Urothelium cell line (cell line): ENCODE data around the gene NDST3.

Experiments used
- DNase-seq: peaks from one replicate; pipeline ENCODE4 v3.0.0; 2011; ENCODE audit warnings: low spot score, mixed read lengths
- FAIRE-seq: peaks from 2 replicates; lab custom pipeline; 2011; peaks lifted over from hg19 to GRCh38; lab: Jason Lieb, UNC

The NDST3 gene

GRCh38 chr4:118076958-118077766, 42.9 kb downstream of the NDST3 start:
- DNase-seq (peak; percentile 4), FAIRE-seq (no peak)

- FAIRE-seq (no peak), DNase-seq (no peak)
Observed at GRCh38 chr4:118077767-118078105, 43.5 kb downstream of the NDST3 start.

DNA sequence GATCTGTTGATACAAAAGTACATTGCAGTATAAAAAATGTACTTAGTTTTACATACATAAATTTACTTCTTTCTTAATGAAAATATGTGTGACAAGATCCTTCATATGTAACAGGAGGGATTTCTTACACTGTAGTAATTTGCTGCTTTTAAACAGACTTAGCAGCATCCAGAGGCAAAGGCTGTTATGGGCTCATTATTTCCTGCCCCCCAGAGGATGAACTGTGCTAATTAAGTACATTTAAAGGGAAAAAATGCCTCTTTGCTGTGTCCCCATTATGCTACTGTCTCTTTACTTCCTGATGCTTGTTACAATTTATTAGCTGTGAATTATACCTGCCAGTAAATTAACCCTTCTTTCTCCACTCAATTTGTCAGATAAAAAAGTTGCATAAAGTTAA, 47.1 kb downstream of the NDST3 start:
- DNase-seq (no peak), FAIRE-seq (no peak)

DNA sequence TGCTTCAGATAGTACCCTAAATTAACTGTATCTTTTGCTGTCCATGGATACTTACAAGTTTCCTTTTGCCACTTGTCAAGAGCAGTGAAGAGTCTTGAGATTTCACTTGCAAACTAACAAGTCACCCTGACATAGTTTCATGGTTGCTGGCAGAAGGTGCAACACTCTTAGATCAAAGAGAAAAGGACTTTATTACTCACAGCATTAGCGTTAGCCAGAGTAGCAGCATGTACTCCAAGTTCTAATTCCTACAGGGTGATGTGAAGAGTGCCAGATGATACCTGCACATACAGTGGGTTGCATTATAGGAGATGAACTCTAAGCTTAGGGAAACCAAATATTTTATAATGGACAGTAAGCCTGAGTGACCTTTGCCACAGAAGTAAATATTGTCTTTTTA, 47.9 kb downstream of the NDST3 start:
- FAIRE-seq: no peak
- no peak for DNase-seq

DNA sequence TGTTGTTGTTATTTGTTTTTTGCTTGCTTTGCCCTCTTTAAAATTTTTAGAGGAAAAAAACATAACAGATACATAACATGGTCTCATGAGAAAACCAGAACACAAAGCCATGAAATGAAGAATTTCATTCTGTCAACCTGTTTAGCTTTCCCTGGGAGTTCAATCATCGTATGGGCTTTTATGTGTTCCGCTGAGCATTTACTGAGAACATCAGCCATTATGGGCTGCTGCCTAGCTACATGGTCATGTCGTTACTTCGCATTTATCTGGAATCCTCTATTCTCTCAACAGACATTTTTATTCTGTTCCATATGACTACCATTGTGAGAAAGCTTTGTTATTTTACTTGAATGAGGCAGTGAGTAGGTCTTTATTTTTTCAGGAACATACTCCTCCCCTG, 51.4 kb downstream of the NDST3 start:
- no peak for FAIRE-seq
- DNase-seq: no peak

GRCh38 chr4:118086344-118086743, 52.1 kb downstream of the NDST3 start:
- DNase-seq (peak; percentile 40), FAIRE-seq (no peak)

GRCh38 chr4:118087366-118087765, 53.1 kb downstream of the NDST3 start:
- no peak for DNase-seq
- FAIRE-seq: no peak

- DNase-seq (no peak), FAIRE-seq (no peak)
Observed at GRCh38 chr4:118099106-118099505, 64.8 kb downstream of the NDST3 start.

GRCh38 chr4:118102195-118102594, 67.9 kb downstream of the NDST3 start:
- no peak for FAIRE-seq

DNA sequence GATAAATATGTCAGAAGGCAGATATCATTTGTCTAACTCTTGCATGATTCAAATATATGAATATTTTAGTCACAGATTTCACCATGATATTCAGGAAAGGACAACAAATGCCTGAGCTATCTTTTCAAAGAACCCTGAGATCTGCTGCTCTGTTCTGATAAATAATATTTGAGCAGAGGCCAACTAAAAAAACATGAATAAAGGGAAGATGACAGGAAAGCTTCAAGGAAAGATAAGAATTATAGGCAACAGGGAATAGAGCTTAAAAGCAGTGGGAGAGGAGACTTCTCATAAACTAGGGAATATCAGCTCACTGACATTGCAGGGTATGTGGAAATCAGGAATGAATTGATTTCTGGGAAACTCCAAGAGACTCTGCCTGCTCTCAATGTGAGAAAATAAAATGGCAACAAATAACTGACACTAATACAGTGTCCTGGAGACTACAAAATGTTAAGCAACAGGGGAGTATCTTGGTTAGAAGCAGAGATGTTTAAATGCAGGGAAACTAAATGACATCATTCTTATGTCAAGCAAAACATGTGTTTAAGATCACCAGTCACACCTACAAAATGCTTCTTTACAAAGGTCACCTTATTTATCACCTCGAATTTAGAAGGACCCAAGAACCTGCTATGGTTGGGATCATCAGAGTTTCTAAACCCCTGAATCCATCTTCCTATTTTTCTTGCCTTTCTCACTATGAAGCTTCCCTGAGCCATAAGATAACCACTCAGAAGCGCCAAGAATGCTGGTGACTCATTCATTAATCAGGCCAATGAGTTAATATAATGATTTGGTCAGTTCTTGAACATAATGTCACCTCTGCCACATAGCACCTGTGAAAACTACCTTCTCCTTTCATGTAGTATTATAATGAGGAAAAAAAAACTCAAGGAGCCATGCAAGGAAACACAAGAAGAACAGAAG, 78.1 kb downstream of the NDST3 start:
- no peak for DNase-seq
- no peak for FAIRE-seq

More at GRCh38 chr4:118102195-118102594, 67.9 kb downstream of the NDST3 start:
- no peak for DNase-seq

- FAIRE-seq (no peak), DNase-seq (no peak)
Observed at GRCh38 chr4:118113220-118113619, 78.9 kb downstream of the NDST3 start.

GRCh38 chr4:118114720-118115119, 80.4 kb downstream of the NDST3 start:
- DNase-seq (no peak), FAIRE-seq (no peak)

GRCh38 chr4:118120120-118120760, 86.0 kb downstream of the NDST3 start:
- DNase-seq: no peak
- FAIRE-seq: no peak

- no peak for DNase-seq
- FAIRE-seq: no peak
Observed at GRCh38 chr4:118124997-118125396, 90.7 kb downstream of the NDST3 start.

GRCh38 chr4:118139241-118139640, 105.0 kb downstream of the NDST3 start:
- FAIRE-seq (no peak), DNase-seq (no peak)

DNA sequence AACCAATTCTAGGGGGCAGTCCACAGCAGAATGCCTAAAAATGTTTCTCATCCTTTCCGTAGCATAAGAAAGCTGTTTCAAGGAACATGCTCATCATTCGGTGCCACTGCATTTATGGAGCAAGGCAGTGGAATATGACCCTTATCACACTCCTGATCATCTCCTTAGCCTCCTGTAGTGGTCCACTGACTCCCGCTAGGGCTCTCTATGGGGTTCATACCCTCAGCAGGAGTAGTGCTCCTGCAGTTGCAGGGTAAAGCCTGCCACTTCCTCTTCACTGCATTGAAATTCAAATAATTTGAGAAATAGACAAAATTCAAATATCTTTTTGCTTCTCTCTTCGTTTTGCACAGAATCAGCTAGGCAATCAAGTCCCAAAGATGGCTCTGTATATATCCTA, 107.0 kb downstream of the NDST3 start:
- DNase-seq: no peak
- no peak for FAIRE-seq

- FAIRE-seq (no peak), DNase-seq (no peak)
Observed at GRCh38 chr4:118154649-118155048, 120.4 kb downstream of the NDST3 start.

DNA sequence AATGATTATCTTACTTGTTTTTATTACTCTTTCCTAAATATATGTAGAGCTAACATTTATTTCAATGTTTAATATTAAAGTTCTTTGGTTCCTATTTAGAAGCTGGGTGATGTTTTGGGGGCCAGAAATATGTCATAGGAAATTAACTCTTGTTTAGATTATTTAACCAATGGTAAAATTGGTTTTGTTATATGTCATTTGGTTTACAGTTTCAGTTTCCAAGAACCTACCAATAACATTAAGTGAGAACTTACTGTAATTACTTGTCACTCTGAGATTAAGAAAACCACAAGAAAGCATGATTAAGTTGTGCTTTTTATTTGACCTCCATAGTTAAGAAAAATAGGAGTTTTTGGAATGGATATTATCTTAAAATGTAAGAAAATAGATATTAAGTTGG, 121.2 kb downstream of the NDST3 start:
- DNase-seq (no peak), FAIRE-seq (no peak)

DNA sequence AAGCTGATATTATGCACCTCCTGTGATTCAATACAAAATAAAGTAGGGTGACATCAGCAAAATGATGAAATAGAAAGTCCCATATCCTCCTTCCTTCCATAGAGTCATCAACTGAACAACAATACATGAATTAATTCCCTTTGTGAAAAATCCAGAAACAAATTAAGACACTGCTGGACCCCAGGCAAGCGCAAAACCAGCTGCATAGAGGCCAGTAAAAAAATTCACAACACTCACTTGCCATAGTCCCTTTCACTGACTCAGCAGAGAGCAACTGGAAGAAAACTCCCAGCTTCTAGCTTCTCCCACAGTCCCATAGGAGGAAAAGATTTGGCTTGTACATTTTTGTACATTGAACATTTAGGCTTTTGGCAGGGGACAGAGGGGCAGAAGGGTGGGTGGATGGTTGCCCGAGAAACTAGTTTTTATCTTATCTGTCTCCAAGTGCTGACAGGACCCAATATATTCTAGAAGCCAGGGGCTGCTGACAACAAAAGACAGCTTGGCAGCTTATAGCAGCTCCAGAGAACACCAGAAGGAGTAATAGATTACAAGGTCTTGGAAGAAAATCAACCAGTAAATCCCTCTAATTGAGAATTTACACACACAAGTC, 124.6 kb downstream of the NDST3 start:
- FAIRE-seq (no peak), DNase-seq (no peak)

GRCh38 chr4:118167306-118167705, 133.0 kb downstream of the NDST3 start:
- no peak for DNase-seq
- FAIRE-seq: no peak

DNA sequence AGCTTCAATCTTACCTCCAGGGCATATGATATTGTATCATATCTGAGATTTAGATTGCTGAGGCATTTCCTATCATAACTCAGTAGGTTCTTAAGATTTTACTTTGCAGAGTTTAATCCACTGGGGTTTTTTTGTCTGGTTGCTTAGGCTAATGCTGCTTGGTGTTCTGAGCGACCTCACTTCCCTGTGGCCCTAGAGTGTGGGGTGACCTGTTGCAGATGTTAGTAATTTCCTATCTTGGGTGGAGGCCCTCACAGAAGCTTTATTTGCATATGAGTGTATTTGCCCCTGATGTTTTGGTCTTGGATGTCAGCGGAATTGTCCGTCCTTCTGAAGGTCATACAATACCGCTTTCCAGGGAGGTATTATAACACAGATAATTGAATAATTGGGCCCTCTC, 137.1 kb downstream of the NDST3 start:
- no peak for FAIRE-seq

More for the DNA sequence above, 137.1 kb downstream of the NDST3 start:
- DNase-seq: no peak
